LNCaP clone FGC (cell line): Measurements from ENCODE around the gene AZU1.

Experiments used
- DNase-seq: peaks from one replicate; pipeline ENCODE4 v3.0.0-alpha.2; 2011; ENCODE audit warnings: low read depth
- H3K4me3 ChIP-seq: 2 replicates; pipeline ENCODE4 v1.5.1; 2011; ENCODE audit warnings: mild to moderate bottlenecking, low read depth, low read length, control low read depth
- CTCF ChIP-seq: IDR thresholded peaks from 2 replicates; pipeline ENCODE4 v1.5.1; 2012; ENCODE audit warnings: mild to moderate bottlenecking; ENCODE audit not compliant: control insufficient read depth, insufficient read depth; ENCODE audit errors: extremely low read depth

Gene AZU1

DNA sequence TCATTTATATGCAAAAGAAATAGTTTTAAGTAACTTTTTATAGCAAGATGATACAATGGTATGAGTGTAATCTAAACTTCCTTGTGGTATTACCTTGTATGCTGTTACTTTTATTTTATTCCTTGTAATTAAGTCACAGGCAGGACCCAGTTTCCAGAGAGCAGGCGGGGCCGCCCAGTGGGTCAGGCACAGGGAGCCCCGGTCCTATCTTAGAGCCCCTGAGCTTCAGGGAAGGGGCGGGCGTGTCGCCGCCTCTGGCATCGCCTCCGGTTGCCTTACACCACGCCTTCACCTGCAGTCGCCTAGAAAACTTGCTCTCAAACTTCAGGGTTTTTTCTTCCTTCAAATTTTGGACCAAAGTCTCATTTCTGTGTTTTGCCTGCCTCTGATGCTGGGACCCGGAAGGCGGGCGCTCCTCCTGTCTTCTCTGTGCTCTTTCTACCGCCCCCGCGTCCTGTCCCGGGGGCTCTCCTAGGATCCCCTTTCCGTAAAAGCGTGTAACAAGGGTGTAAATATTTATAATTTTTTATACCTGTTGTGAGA lies 16.1 kb upstream of the AZU1 start:
- TF ChIP-seq CTCF: no peak
- DNase-seq: no peak

DNA sequence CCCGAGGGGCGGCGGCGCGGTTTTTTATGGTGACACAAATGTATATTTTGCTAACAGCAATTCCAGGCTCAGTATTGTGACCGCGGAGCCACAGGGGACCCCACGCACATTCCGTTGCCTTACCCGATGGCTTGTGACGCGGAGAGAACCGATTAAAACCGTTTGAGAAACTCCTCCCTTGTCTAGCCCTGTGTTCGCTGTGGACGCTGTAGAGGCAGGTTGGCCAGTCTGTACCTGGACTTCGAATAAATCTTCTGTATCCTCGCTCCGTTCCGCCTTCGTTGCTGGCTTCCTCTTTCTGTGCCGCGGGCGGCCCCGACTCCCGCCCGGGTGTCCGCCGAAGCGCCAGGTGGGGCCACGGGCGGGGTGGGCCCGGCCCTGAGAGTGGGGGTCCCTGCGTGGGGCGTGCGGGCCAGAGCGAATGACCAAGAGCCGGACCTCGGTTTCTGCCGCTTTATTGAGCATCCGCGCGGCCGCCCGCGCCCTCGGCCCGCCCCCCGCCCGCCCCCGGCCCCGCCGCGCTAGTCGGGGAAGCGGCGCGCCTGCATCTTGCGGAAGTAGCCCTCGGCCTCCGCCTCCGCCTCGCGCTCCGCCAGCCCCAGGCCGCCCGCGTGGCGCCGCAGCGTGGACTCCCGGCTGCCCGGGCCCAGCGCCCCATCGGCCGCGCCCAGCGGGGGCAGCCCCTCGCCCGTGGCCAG lies 15.4 kb upstream of the AZU1 start:
- TF ChIP-seq CTCF: no peak
- no peak overlapping the region for H3K4me3 ChIP-seq
- no peak for DNase-seq

More for the DNA sequence above, 16.1 kb upstream of the AZU1 start:
- H3K4me3 ChIP-seq: no peak overlapping the region

GRCh38 chr19:812747-813218 lies 14.9 kb upstream of the AZU1 start:
- TF ChIP-seq CTCF: no peak
- no peak overlapping the region for H3K4me3 ChIP-seq

DNA sequence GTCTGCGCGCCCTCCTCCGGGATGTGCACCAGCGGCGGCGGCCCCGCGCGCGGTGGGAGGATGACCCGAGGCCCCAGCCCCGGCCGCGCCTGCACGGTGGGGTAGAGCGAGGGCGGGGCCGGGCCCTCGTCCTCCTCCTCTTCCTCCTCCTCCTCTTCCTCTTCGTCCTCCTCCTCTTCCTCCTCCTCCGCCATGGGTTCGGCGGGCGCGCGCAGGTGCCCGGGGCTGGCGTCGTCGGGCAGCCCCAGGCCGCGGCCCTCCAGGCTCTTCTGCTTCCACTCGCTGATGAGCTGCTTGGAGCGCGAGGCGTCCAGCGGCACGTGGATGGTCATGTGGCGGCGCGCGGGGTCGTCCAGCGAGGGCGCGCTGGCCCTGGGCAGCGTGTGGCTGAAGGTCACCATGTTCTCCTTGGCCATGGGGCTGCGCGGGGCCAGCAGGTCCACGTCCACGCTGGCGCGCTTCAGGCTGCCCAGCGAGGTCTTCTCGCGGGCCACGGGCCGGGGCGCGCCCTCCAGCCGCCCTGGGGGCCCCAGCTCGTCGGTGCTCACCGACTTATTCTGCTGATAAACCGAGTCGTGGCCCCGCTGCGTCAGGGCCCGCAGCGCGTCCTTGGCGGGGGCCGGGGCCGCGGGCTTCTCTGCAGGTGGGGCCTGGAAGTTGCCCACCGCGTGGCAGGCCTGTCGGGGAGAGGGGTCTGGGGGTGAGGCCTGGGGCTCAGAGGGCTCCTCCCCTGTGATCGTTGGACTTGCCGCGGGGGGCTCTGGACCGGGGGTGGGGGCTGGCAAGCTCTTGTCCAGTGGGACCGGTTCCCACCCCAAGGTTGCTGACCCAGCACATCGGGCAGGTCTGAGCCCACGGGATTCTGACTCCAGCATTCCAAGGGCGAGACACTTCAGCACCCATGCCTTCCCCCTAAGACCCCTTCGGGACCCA lies 14.2 kb upstream of the AZU1 start:
- no peak overlapping the region for H3K4me3 ChIP-seq
- no peak for TF ChIP-seq CTCF
- no peak for DNase-seq

More at GRCh38 chr19:812747-813218, 14.9 kb upstream of the AZU1 start:
- DNase-seq: no peak

GRCh38 chr19:814152-815078 lies 13.2 kb upstream of the AZU1 start:
- DNase-seq: no peak
- TF ChIP-seq CTCF: no peak
- no peak overlapping the region for H3K4me3 ChIP-seq
